Thymus (tissue), 11 donors: ENCODE results near the gene TIPIN. TPM values are rescaled to one million over a fixed set of nuclear protein-coding genes. Genes with fewer than 3 reads are reported as not detected.
"Not testable (repeated sequence)": the region's sequence is repeated elsewhere in the genome, so short reads cannot be mapped to it uniquely, and the experiment has no call there.

Source experiments
- DNase-seq, 9 donors: peaks; one replicate each; pipeline ENCODE4 v3.0.0-alpha.2; 2013; ENCODE audit warnings: low spot score in 9 of 9, low read depth in 6 of 9, missing footprints in 1 of 9
- H3K27ac ChIP-seq, 2 donors: one replicate each; pipeline ENCODE4 v1.5.1; 2013; ENCODE audit warnings: control low read depth in 1 of 2, low read depth in 1 of 2, low read length in 1 of 2, mild to moderate bottlenecking in 1 of 2, moderate library complexity in 1 of 2
- H3K27me3 ChIP-seq, 2 donors: one replicate each; pipeline ENCODE4 v1.5.1; 2013; ENCODE audit warnings: low read length in 1 of 2; ENCODE audit not compliant: control insufficient read depth in 2 of 2, insufficient read depth in 1 of 2
- H3K36me3 ChIP-seq, 2 donors: one replicate each; pipeline ENCODE4 v1.5.1; 2013; ENCODE audit warnings: low read length in 1 of 2, mild to moderate bottlenecking in 1 of 2, moderate library complexity in 1 of 2; ENCODE audit not compliant: control insufficient read depth in 2 of 2, insufficient read depth in 2 of 2
- H3K4me1 ChIP-seq, 2 donors: one replicate each; pipeline ENCODE4 v1.5.1; 2013; ENCODE audit warnings: low read length in 2 of 2; ENCODE audit not compliant: control insufficient read depth in 2 of 2, insufficient read depth in 2 of 2
- H3K4me3 ChIP-seq, 2 donors: one replicate each; pipeline ENCODE4 v1.5.1; 2013; ENCODE audit warnings: low read length in 2 of 2, control low read depth in 1 of 2, mild to moderate bottlenecking in 1 of 2
- H3K9me3 ChIP-seq, 2 donors: one replicate each; pipeline ENCODE4 v1.5.1; 2013; ENCODE audit warnings: low read length in 1 of 2, mild to moderate bottlenecking in 1 of 2; ENCODE audit not compliant: control insufficient read depth in 2 of 2, insufficient read depth in 1 of 2
- WGBS: extraction: QIAGEN DNeasy Blood & Tissue Kit; methylation state at CpG from one replicate; pipeline ENCODE4 v1.1.7; 2013; 5-methylcytosine and 5-hydroxymethylcytosine counted together
- polyA plus RNA-seq: library from polyadenylated mRNA; stranded (reverse); fragments of 200-250 nt; gene quantifications from one replicate; pipeline ENCODE4 v1.2.3, GENCODE V29; 2013
- total RNA-seq: library from RNA; stranded (reverse); fragments of 120-200 nt; gene quantifications from one replicate; pipeline ENCODE4 v1.2.4, GENCODE V29; 2013
- donor health status: healthy.

TIPIN gene
- total and polyA plus RNA-seq, 2 donors, result 6.2 to 15.1 TPM

GRCh38 chr15:66323312-66323928, 33.1 kb downstream of the TIPIN start:
- no peaks in the 10 kb centered on the region for H3K4me1 ChIP-seq
- no peaks in the 10 kb centered on the region for H3K9me3 ChIP-seq
- WGBS, result 96% methylated on average over 12 of the region's 12 CpGs
- H3K27ac ChIP-seq, result no peak overlapping the region
- H3K27me3 ChIP-seq, result no peaks in the 10 kb centered on the region
- no peak for DNase-seq
- H3K4me3 ChIP-seq, result no peak overlapping the region
- peaks cover 33 to 54% of the 10 kb centered on the region in 2 donors for H3K36me3 ChIP-seq

GRCh38 chr15:66312144-66312543, 44.3 kb downstream of the TIPIN start:
- no peak overlapping the region for H3K27ac ChIP-seq
- no peak overlapping the region for H3K4me3 ChIP-seq
- DNase-seq, result no peak
- peaks cover 56 to 64% of the 10 kb centered on the region in 2 donors for H3K36me3 ChIP-seq
- no peaks in the 10 kb centered on the region for H3K9me3 ChIP-seq
- H3K4me1 ChIP-seq, result no peaks in the 10 kb centered on the region
- H3K27me3 ChIP-seq, result no peaks in the 10 kb centered on the region
- WGBS, result 97% methylated on average over 2 of the region's 2 CpGs

GRCh38 chr15:66310786-66311185, 45.7 kb downstream of the TIPIN start:
- Histone ChIP-seq H3K27me3 (no peaks in the 10 kb centered on the region), H3K4me1 (no peaks in the 10 kb centered on the region), H3K27ac (no peak overlapping the region), H3K4me3 (no peak overlapping the region), H3K36me3 (peaks cover 53 to 65% of the 10 kb centered on the region in 2 donors), H3K9me3 (no peaks in the 10 kb centered on the region)
- DNase-seq, result no peak
- 98% methylated on average over 2 of the region's 2 CpGs for WGBS

- Histone ChIP-seq H3K27me3 (no peaks in the 10 kb centered on the region), H3K9me3 (no peaks in the 10 kb centered on the region), H3K4me1 (no peaks in the 10 kb centered on the region), H3K4me3 (no peak overlapping the region), H3K27ac (no peak overlapping the region), H3K36me3 (peaks cover 47 to 59% of the 10 kb centered on the region in 2 donors)
- DNase-seq, result no peak
- WGBS, result 97% methylated on average over 3 of the region's 3 CpGs
These were observed 46.7 kb downstream of the TIPIN start for GRCh38 chr15:66309828-66310227.

GRCh38 chr15:66308531-66308930, 48.0 kb downstream of the TIPIN start:
- Histone ChIP-seq H3K4me1 (no peaks in the 10 kb centered on the region), H3K27ac (no peak overlapping the region), H3K27me3 (no peaks in the 10 kb centered on the region), H3K4me3 (no peak overlapping the region), H3K9me3 (no peaks in the 10 kb centered on the region), H3K36me3 (peaks cover 39 to 49% of the 10 kb centered on the region in 2 donors)
- WGBS, result 98% methylated on average over 3 of the region's 3 CpGs
- DNase-seq, result no peak

GRCh38 chr15:66306381-66306780, 50.1 kb downstream of the TIPIN start:
- no peaks in the 10 kb centered on the region for H3K4me1 ChIP-seq
- no peak overlapping the region for H3K27ac ChIP-seq
- 97% methylated on average over 3 of the region's 3 CpGs for WGBS
- no peak overlapping the region for H3K4me3 ChIP-seq
- H3K27me3 ChIP-seq, result no peaks in the 10 kb centered on the region
- DNase-seq, result no peak
- H3K36me3 ChIP-seq, result peaks cover 32 to 36% of the 10 kb centered on the region in 2 donors
- H3K9me3 ChIP-seq, result no peaks in the 10 kb centered on the region

GRCh38 chr15:66304425-66304824, 52.1 kb downstream of the TIPIN start:
- H3K4me1 ChIP-seq, DNase-seq, H3K9me3 ChIP-seq, H3K27ac ChIP-seq, H3K27me3 ChIP-seq, H3K4me3 ChIP-seq: not testable (repeated sequence)
- H3K36me3 ChIP-seq, result peaks cover 24 to 27% of the 10 kb centered on the region in 2 donors
- WGBS, result 93% methylated on average over 10 of the region's 10 CpGs

GRCh38 chr15:66302489-66303278, 53.8 kb downstream of the TIPIN start:
- Histone ChIP-seq H3K27me3 (no peaks in the 10 kb centered on the region), H3K9me3 (no peaks in the 10 kb centered on the region), H3K4me3 (no peak overlapping the region), H3K4me1 (no peaks in the 10 kb centered on the region), H3K27ac (no peak overlapping the region), H3K36me3 (peaks cover 25% of the 10 kb centered on the region in 2 donors)
- no peak for DNase-seq
- WGBS, result 97% methylated on average over 5 of the region's 5 CpGs

- Histone ChIP-seq H3K9me3 (no peaks in the 10 kb centered on the region), H3K36me3 (peaks cover 12 to 20% of the 10 kb centered on the region in 2 donors), H3K4me1 (peaks cover 9 to 14% of the 10 kb centered on the region in 2 donors), H3K27me3 (no peaks in the 10 kb centered on the region), H3K27ac (no peak overlapping the region), H3K4me3 (no peak overlapping the region)
- WGBS, result 97% methylated on average over 4 of the region's 4 CpGs
- no peak for DNase-seq
These were observed 57.7 kb downstream of the TIPIN start for GRCh38 chr15:66298803-66299251.
